ENCODE measurements around the gene C9orf153.

Gene C9orf153

DNA sequence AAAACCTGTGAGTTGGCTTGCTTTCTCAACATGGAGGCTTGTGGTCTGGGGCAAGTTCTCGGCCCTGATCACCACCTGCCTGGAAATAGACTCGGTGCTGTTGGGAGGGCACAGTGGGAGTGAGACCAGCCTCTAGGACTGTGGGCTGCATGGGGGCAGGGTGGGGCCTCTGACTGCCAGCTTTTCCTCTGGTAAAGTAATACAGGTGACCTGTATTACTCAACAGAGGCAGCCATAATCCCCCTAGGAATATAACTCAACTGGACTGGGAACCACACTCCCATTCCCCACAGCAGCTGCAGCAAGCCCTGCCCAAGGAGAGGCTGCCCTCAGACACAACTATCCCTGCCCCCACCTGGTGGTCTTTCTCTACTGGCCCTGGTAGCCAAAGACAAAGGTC is 72.8 kb downstream of the C9orf153 start:
- DNase-seq = no peak

- no peak for DNase-seq
Measured at GRCh38 chr9:86185872-86186271, 73.6 kb downstream of the C9orf153 start.

DNA sequence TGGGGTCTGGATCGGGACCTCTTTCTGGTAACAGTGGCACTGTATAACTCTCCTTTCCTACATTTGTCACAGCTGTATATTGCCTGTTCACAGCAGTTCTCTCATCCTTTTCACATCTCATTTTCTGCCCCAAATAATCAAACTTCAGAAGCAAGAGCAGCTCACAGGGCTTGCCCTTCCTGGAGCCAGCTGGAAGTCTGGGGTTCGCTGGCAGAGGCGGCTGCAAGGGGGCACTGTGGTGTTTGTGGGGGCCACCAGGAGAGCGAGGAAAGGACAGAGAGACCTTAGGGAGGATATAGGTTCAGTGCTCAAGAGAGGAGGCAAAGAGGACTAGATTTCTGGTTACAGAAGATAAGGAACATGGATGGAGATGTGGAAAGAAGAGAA is 75.3 kb downstream of the C9orf153 start:
- DNase-seq = no peak

- no peak for DNase-seq
Measured at GRCh38 chr9:86183229-86184137, 76.0 kb downstream of the C9orf153 start.

DNA sequence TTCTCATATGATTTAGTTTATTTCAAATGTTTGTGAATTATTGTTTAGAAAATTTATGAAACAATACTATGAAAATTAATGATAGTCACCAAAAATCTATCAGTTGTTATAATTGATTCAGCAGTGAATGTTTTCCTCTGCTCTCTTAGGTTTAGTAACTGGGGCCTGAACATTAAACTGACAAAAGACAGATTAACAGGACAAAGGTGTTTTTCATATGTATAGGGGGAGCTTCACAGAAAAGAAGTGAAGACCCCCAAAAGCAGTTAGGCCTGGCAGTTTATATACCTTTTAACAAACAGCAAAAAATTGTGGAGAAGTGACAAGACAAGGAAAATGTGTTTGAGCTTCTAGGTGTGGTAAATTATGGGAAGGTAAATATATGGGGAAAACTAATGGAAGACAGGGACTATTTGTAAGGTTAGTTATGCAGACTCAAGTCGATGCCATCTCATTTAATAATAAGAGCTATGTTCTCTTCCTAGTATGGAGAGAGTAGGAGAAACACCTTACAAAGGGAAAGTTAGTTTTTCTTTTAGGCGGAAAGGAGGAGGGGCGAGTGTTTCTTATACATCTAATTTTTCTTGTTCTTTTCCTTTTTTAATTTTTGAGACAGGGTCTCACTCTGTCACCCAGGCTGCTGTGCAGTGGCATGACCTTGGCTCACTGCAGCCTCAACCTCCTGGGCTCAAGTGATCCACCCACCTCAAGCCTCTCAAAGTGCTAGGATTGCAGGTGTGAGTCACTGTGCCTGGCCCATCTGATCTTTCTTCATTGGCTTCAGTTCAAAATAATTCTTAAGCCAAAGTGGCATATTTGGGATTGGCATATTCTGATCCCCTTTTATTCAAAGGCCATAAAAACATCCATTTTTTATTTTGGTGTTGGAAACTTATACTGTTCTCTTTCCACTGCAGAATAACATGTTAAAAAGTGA is 77.8 kb downstream of the C9orf153 start:
- no peak for DNase-seq

GRCh38 chr9:86178503-86178902 is 81.0 kb downstream of the C9orf153 start:
- DNase-seq = no peak

DNA sequence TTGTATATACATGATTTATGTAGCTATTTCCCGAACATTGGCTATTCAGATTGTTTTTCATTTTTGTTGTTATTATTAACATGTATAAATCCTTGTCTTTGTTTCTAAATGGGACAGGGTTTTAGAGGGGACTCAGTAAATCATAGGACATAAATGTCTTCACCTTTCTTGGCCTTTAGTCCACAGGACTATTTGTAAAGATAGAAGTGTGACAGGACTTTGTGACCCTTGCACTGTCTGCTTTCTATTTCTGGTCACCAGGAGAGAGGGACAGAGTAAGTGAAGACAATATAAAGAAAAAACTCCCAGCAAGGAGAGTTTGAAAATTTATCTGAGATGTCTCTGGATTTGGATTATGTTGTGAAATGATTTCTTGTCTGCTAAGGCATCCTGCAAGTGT is 81.5 kb downstream of the C9orf153 start:
- no peak for DNase-seq

DNA sequence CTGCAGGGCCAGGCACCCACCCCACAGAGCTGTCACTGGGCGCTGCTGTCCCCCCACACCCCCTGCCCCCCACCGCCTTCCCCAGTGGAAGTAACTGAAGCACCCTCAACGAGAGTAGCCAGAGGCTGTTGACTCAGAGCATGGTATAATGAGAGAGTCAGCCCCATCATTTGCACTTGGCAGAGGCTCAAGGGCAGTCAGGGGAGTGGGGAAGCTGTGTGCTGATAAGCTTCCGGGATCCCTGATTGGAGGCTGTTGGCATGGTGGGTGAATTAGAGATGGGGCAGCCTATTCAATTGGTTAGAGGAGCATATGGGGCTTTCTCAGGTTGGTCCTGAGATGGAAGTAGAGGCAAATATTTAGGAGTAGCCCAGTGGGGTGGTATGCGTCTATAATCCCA is 83.0 kb downstream of the C9orf153 start:
- DNase-seq = no peak

DNA sequence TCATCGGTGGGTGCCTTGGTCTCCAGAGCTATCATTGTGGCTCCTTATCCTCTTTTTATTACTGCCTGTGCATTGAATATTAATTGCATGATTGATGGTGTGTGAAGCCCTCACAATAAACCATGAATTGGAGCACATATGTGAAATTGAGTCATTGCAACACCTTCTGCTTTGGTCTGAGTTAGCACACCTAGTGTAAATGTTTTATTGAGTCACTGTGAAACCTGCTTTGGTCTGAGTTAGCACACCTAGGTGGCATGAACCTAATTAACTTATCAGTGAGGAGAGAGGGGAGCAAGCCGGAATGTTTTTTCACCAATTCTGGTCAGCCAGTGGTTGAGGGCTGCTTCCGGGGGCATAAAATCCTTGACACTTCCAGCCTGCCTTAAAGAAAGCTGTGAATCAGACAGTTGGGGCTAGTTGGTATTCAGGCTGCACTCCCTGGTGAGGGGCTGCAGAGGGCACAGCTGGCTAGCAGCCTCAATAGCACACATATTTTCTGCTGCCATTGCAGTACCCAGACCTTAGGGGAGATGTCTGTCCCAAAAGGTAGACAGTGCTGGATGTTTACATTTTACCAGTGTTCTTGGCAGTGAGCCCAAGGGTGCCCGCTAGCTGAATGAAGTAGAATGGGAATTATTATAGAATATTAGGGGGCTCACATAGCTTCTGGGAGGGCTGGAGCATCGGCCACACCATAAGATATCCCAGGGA is 83.6 kb downstream of the C9orf153 start:
- no peak for DNase-seq

GRCh38 chr9:86175223-86175622 is 84.2 kb downstream of the C9orf153 start:
- DNase-seq = no peak
